ENCODE data around the gene GLYAT.
"Not testable (repeated sequence)": the region's sequence is repeated elsewhere in the genome, so short reads cannot be mapped to it uniquely, and the experiment has no call there.

GLYAT gene

DNA sequence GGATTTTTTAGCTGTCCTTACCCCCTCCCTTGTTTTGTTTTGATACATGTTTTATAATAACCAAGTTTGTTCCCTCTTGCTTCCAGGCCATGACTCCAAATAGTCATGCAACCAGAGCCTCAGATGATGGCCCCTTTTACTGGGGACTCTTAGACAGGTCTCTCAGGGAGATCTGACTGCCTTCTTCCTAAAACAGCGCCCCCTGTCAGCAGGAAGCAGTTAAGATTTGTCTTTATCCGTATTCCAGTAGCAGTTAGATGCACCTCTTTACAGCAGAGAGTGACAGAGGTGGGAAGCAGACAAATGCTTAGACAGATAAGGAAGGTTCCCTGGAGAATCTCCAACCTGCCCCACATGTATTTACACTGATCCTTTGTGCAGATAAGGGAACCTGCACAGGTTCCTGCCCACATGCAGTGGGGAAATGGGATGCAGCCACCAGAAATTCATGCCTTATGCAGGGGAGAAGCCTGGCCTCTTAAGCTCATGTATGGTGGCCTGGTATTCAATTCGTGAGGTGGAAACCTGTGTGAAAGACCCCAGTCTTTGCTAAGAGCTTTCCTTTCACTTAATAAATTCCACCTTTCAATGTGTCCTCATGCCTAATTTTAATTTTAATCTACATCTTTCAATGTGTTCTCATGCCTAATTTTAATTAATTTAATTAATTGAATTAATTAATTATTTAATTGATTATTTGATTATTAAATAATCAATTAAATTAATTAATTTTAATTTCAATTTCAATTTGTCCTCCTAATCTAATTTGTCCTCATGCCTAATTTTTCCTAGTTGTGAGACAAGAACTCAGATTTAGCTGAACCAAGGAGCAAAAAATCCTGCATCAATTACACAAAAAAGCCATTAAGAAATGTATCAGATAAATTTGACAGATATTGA, 11.5 kb upstream of the GLYAT start:
- no peak for DNase-seq

DNA sequence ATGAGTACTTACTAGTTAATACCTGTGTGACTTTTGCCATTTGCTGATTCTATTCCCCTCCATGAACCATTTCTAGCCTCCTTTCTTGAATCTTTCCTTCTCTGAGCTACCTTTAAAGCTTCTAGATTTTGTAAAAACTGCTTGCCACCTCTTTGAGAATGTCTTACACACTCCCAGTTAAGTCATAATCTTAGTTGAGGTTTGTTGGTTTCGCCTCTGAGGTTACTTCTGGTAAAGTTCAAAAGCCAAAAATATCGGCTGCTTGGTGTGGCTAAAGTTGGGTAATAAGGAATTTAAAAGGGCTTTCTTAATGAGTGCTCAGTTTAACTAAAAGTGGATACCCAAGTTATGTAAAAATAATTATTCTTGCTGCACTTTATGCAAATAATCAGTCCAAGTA, 10.4 kb upstream of the GLYAT start:
- DNase-seq = no peak

DNA sequence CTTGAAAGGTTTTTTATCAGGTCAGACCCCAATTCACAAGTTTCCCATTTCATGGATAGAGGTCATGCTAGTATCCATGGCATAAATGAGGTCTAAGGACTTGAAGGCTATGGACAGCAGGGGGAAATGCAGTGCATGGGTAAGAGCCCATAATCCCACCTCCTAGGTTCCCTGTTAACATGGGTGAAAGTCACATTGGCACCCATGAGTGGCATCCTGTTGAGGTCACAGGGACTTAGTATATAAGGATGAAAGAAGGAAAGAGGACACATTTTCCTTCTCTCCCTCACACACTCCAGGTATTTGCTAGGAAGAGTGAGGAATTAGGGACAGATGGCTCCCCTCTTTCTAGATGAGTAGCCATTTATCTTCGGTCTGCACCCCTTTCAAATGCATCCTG, 9.4 kb upstream of the GLYAT start:
- DNase-seq = no peak

- no peak for DNase-seq
Observed at GRCh38 chr11:58740447-58740846, 8.7 kb upstream of the GLYAT start.

GRCh38 chr11:58739725-58740430, 8.1 kb upstream of the GLYAT start:
- DNase-seq = no peak

GRCh38 chr11:58734681-58735490, 3.1 kb upstream of the GLYAT start:
- no peak for DNase-seq

DNA sequence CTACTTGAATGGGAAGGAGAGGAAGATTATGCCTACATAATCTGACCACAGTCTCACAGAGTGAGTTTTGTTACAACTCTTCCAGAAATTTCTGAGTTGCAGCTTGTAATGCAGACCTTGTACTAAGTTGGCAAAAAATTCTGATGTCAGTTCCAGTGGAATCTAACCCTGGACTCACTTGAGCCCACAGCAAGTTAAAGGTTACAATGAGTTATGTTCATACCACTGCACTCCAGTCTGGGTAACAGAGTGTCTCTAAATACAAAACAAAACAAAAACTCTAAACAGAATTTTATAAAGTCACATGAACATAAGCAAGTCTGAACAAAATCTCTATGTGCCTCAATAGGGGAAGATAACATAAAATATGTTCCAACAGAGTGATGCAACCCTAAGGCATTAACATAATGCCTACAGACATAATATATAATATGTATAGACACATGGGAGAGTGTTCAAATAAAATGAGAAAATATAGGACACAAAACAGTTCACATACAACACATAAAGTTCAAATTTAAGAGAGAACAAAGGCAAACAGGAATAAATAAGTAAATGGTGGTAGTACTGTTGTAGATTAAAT, 1.1 kb downstream of the GLYAT start:
- no peak for DNase-seq

- no peak for DNase-seq
Observed at GRCh38 chr11:58727415-58727797, 4.3 kb downstream of the GLYAT start.

- DNase-seq = no peak
Observed at GRCh38 chr11:58726737-58727414, 4.9 kb downstream of the GLYAT start.

DNA sequence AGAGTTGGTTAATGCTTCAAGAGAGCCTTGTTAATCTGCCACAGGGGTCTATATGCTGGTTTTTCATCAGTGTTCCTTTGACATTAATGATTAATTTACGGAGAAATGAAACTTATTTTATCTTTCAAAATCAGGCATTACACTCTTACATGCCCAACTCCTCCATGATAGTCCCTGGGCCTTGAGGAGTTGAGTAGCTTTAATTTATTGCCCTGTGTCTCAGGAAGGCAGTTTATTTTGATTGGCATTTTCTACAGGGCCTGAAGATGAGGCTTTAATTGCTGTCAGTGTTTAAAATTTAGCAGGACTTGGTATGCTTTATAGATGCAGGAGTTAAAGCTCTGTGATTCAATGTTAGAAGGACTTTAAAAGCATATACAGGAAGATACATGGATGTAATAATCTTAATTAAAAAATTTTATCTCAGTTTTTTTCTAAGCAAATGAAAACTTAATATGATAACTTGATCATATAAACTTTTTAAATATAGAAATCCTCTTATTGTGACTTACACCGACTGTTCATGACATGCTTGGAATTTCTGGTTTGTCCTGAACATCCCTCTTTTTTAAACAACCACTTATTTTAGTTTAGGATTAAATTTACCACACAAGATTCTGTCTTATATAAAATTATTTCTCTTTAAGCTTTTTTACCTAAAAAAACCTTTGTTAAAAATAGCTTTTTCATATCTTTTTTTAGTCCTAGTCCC, 12.2 kb downstream of the GLYAT start:
- no peak for DNase-seq

- DNase-seq = no peak
Observed at GRCh38 chr11:58712531-58712930, 19.2 kb downstream of the GLYAT start.

GRCh38 chr11:58711832-58712231, 19.9 kb downstream of the GLYAT start:
- no peak for DNase-seq

GRCh38 chr11:58707767-58708166, 24.0 kb downstream of the GLYAT start:
- no peak for DNase-seq

DNA sequence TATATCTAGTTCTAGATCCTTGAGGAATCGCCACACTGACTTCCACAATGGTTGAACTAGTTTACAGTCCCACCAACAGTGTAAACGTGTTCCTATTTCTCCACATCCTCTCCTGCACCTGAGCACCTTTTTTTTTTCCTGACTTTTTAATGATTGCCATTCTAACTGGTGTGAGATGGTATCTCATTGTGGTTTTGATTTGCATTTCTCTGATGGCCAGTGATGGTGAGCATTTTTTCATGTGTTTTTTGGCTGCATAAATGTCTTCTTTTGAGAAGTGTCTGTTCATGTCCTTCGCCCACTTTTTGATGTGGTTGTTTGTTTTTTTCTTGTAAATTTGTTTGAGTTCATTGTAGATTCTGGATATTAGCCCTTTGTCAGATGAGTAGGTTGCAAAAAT, 34.9 kb downstream of the GLYAT start:
- DNase-seq = not testable (repeated sequence)

GRCh38 chr11:58693026-58693425, 38.7 kb downstream of the GLYAT start:
- no peak for DNase-seq

GRCh38 chr11:58691675-58692074, 40.1 kb downstream of the GLYAT start:
- DNase-seq = no peak

DNA sequence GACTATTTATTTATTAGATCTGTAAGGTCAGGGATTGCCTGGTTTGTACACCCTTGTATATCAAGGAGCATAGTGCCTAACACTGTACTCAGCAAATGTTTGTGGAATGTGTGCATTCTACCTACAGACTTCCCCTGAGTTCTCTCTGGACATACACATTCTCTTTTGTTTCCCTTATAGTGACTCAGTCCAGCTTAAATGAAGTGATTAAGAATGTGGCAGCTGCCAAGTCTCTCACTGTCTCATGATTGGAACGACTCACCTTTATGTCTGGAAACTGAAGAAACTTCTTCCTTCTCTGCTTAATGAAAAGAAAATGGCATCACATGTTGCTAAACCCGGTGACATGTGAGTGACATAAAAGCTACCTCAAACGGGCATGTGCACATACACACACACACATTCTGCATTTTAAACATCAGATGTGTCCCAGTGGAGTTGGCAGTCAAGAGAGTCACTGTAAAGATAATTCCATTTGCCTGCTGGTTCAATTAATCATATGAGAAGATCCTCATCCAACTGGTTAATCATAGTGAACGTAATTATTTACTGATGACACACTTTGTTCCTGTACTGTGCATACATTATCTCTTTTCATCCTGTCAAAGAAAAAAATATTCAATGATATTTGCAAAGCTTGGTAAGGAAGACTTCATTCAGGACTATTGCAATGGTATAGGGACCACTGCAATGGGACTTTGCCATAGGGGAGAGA, 42.8 kb downstream of the GLYAT start:
- DNase-seq = no peak

DNA sequence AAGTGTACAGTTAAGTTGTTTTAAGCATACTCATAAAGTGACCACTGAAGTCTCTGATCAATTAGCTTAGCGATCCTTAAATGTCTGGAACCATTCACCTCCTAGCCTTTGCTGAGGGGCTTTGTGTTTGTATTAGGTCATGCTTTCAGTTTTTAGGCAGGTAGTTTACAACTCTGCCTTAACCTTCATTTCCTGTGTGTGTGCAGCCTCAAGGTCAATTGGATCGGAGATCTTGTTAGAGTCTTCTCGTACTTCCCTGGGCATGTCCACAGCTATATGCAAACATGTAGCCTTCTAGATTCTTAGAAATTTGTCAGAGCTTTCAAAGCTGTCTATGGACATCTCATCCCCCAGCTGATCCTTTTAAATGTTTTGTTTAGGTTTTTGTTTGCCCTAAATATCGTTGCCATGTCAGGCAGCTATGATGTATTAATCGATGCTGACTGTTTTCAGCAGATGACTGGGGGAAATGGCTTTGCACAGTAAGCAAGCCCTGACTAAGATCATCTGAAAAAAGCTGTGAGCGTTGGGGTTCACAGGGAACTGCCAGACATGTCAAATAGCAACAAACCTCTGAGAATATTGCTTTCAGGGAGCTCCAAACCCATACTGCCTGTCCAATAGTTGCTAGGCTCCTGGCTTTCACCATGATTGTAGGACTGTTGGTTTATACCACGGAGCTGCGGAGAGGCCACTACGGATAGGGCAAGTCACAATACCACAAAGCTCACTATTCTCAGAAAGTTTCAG, 45.6 kb downstream of the GLYAT start:
- no peak for DNase-seq

GRCh38 chr11:58682660-58683059, 49.1 kb downstream of the GLYAT start:
- DNase-seq = not testable (repeated sequence)

- not testable (repeated sequence) for DNase-seq
Observed at GRCh38 chr11:58677536-58677935, 54.2 kb downstream of the GLYAT start.

Data from NCI-H146 (cell line).